ENCODE measurements around the gene SIRT6. TPM values are rescaled to one million over a fixed set of nuclear protein-coding genes. Genes with fewer than 3 reads are reported as not detected.

Gene SIRT6
- total and polyA plus RNA-seq, 9 of the 15 experiments (the other 6 are each of a cell fraction or from before 2014, with no cell fraction given): 1.4 to 41.1 (median 10.2) TPM

DNA sequence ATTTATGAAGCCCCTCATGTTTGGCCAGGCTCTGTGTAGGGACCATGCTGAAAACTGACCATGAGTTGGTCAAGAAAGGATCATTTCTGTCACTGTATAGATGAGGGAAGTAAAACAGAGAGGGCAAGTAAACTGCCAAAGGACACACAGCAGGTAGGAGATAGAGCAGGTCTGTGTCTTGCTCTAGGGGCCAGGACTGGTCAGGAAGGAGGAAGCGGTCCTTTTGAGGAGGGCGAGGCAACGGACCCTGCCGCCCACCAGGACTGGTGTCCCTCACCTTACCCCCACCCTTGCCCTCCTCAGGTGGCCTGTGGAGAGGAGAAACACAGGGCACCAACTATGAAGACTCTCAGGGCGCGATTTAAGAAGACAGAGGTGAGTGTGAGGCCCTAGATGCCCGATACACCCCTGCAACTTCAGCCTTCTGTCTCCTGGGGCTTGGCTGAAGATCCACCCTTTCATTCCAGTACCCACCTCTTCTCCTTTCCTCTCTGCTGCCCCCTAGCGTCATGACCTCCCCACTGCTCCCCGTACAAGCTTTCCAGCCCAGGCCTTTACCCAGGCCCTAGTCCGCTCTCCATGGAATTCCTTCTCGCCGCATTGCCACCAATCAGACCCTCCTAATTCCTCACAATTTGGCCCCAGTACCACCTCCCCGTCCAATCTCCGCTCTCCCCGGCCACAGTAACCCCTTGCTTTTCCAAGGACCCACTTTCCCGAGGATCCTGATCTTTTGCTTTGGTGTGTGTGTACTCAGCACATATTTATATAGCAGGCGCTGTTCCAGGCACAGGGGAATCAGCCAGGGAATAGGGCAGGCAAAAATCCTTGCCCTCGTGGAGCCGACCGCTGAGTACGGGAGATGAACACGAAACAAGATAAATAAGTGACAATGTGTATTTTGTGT, 4.0 kb upstream of the SIRT6 start (continued):
- TF ChIP-seq KDM2B (CRISPR knock-in tag; IDR thresholded peaks at IDR 0.05) (no peak), ZNF253 (CRISPR knock-in tag; conservative IDR thresholded peaks at IDR 0.05) (no peak), EP300 (IDR thresholded peaks at IDR 0.05; ENCODE audit: low read length) (no peak), THRAP3 (IDR thresholded peaks at IDR 0.05; ENCODE audit: borderline replicate concordance) (no peak), POLR2AphosphoS5 (IDR thresholded peaks at IDR 0.05; ENCODE audit: control insufficient read depth, insufficient read depth, low read depth, low read length) (no peak)

GRCh38 chr19:4185413-4186086, 3.2 kb upstream of the SIRT6 start:
- Histone ChIP-seq H3K27ac (ENCODE audit: extremely low read depth, low read depth, low read length) (no peak overlapping the region), H3K9ac (ENCODE audit: insufficient read depth in 1 of 2, low read depth in 2 of 2, low read length in 2 of 2) (peak overlapping the region in 1 of 2 experiments; percentile 72; a peak in 1 of 4 replicates), H3K4me1 (replicated peaks in 1 of 2; ENCODE audit: control insufficient read depth in 2 of 2, insufficient read depth in 2 of 2, low read length in 2 of 2) (peaks cover 14 to 34% of the 10 kb centered on the region in 2 experiments), H3K9me1 (ENCODE audit: control insufficient read depth, insufficient read depth, low read length) (peaks cover 4% of the 10 kb centered on the region), H3K27me3 (ENCODE audit: control insufficient read depth in 2 of 2, insufficient read depth in 2 of 2, low read length in 2 of 2) (no peaks in the 10 kb centered on the region), H3K4me2 (ENCODE audit: insufficient read depth, low read length) (no peak overlapping the region), H4K20me1 (replicated peaks; ENCODE audit: control insufficient read depth, insufficient read depth, low read length) (peaks cover 3% of the 10 kb centered on the region; the same call in 1 of the 2 replicates), H3K9me3 (replicated peaks; ENCODE audit: control insufficient read depth, insufficient read depth, low read depth, low read length) (no peaks in the 10 kb centered on the region), H3K36me3 (ENCODE audit: control insufficient read depth, insufficient read depth, low read length) (peaks cover 2% of the 10 kb centered on the region; the same call in 1 of the 3 replicates), H3K4me3 (no peak overlapping the region), H2AFZ (ENCODE audit: low read depth, low read length) (no peak overlapping the region), H3K79me2 (ENCODE audit: control insufficient read depth, insufficient read depth, low read length) (peaks cover 16% of the 10 kb centered on the region)
- no peak for DNase-seq (ENCODE audit: extremely low read depth in 1 of 4, low spot score in 3 of 4)
- ATAC-seq: no peak
- TF ChIP-seq, protein P1, sequence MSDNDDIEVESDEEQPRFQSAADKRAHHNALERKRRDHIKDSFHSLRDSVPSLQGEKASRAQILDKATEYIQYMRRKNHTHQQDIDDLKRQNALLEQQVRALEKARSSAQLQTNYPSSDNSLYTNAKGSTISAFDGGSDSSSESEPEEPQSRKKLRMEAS (CRISPR knock-in tag; IDR thresholded peaks at IDR 0.05): peak; percentile 49; the same call in 1 of the 2 replicates
- TF ChIP-seq POU5F1 (IDR thresholded peaks at IDR 0.05; ENCODE audit: borderline replicate concordance, low read depth, low read length, partially characterized antibody) (no peak), U2AF2 (optimal IDR thresholded peaks at IDR 0.05; ENCODE audit: low read depth, low read length) (no peak), USF1 (CRISPR knock-in tag; IDR thresholded peaks at IDR 0.05) (peak; percentile 32; the same call in 1 of the 2 replicates)
- no TSS peak for BruUV-seq (replicated peaks)
- in situ Hi-C loops (cut with MboI): no loop called here
- ChIA-PET CTCF (ENCODE audit: low intra/inter-chr PET ratio) (no interaction called here), POLR2A (no interaction called here)
- FAIRE-seq: no peak
- intact Hi-C loops (cut with micrococcal nuclease): loop anchor here (1.0 to 10.0 kb wide), 3 partner anchors 45 to 198 kb away; partner anchors contain the start of genes EEF2 and ZBTB7A
- 23% methylated on average over 8 of the region's 9 CpGs for WGBS (ENCODE audit: insufficient coverage, low coverage, missing lambda C conversion rate)

All from K562 (cell line).